Naive thymus-derived CD4-positive, alpha-beta T cell (primary cell): Measurements from ENCODE around the gene GATM. TPM values are rescaled to one million over a fixed set of nuclear protein-coding genes. Genes with fewer than 3 reads are reported as not detected.

Experiments
- ATAC-seq: fragments of 150-1000 bp; cut with Tn5 transposase; 2 replicates; pipeline ENCODE4 v1.10.0; 2021; ENCODE audit warnings: mild to moderate bottlenecking, moderate library complexity
- CTCF ChIA-PET: fragments of 350-600 bp; sonication (Branson Sonifier 250); formaldehyde crosslinking; loops from one replicate; lab custom pipeline; 2021; ENCODE audit warnings: antibody characterized with exemption; lab: Charles Lee
- POLR2A ChIA-PET: fragments of 350-600 bp; sonication (Branson Sonifier 250); formaldehyde crosslinking; loops from one replicate; lab custom pipeline; 2021; ENCODE audit warnings: antibody characterized with exemption, inconsistent platforms; lab: Charles Lee
- DNase-seq, 9 donors: peaks; one replicate each; pipeline versions ENCODE4 v3.0.0 to v3.0.0-alpha.2; 2020 to 2022; ENCODE audit warnings: mixed read lengths in 1 of 9
- H3K27ac ChIP-seq: one replicate; pipeline ENCODE4 v1.7.0; 2013; ENCODE audit warnings: mild to moderate bottlenecking, low read depth, low read length, moderate library complexity
- H3K27me3 ChIP-seq, 2 donors: one replicate each; pipeline ENCODE4 v1.7.0; 2013; ENCODE audit warnings: low read length in 2 of 2, mild to moderate bottlenecking in 2 of 2, moderate library complexity in 2 of 2; ENCODE audit not compliant: control insufficient read depth in 2 of 2, insufficient read depth in 2 of 2
- H3K36me3 ChIP-seq, 3 experiments: 1 replicate in 2 of 3; 2 replicates in 1 of 3; pipeline ENCODE4 v1.7.0; 2013; ENCODE audit warnings: low read length in 3 of 3, mild to moderate bottlenecking in 3 of 3, moderate library complexity in 1 of 3; ENCODE audit not compliant: insufficient read depth in 3 of 3, control insufficient read depth in 2 of 3
- H3K4me1 ChIP-seq, 2 donors: one replicate each; pipeline ENCODE4 v1.7.0; 2013; ENCODE audit warnings: low read length in 2 of 2, mild to moderate bottlenecking in 2 of 2, moderate library complexity in 1 of 2; ENCODE audit not compliant: control insufficient read depth in 2 of 2, insufficient read depth in 2 of 2
- H3K4me3 ChIP-seq: 2 replicates; pipeline ENCODE4 v1.7.0; 2013; ENCODE audit warnings: mild to moderate bottlenecking, low read length
- H3K9me3 ChIP-seq, 3 experiments: 1 replicate in 2 of 3; 2 replicates in 1 of 3; pipeline ENCODE4 v1.7.0; 2013; ENCODE audit warnings: low read length in 3 of 3; ENCODE audit not compliant: control insufficient read depth in 2 of 3
- H3K27ac Mint-ChIP-seq, 9 donors: one replicate each; pipeline ENCODE4 v1.8.0; 2020 to 2022; ENCODE audit warnings: mixed read lengths in 9 of 9, mild to moderate bottlenecking in 8 of 9, moderate library complexity in 5 of 9, inconsistent platforms in 2 of 9
- H3K27me3 Mint-ChIP-seq, 5 donors: one replicate each; pipeline ENCODE4 v1.8.0; 2021 to 2022; ENCODE audit warnings: mixed read lengths in 5 of 5, mild to moderate bottlenecking in 1 of 5
- H3K36me3 Mint-ChIP-seq, 5 donors: one replicate each; pipeline ENCODE4 v1.8.0; 2020 to 2022; ENCODE audit warnings: mixed read lengths in 5 of 5, mild to moderate bottlenecking in 3 of 5, inconsistent platforms in 1 of 5
- H3K4me1 Mint-ChIP-seq, 7 donors: one replicate each; pipeline ENCODE4 v1.8.0; 2020 to 2022; ENCODE audit warnings: mixed read lengths in 7 of 7, mild to moderate bottlenecking in 3 of 7, inconsistent platforms in 1 of 7
- H3K4me3 Mint-ChIP-seq, 10 donors: one replicate each; pipeline ENCODE4 v1.8.0; 2020 to 2022; ENCODE audit warnings: mild to moderate bottlenecking in 10 of 10, mixed read lengths in 10 of 10, moderate library complexity in 6 of 10, inconsistent platforms in 2 of 10
- H3K9me3 Mint-ChIP-seq, 11 donors: one replicate each; pipeline ENCODE4 v1.8.0; 2020 to 2022; ENCODE audit warnings: mixed read lengths in 11 of 11, mild to moderate bottlenecking in 4 of 11, inconsistent platforms in 1 of 11, moderate library complexity in 1 of 11
- intact Hi-C, 2 donors: fragments of 100-400 bp; cut with micrococcal nuclease; formaldehyde crosslinking; loops; one replicate each; pipeline ENCODE4 v1.15.1; 2023
- polyA plus RNA-seq, 2 donors: library from polyadenylated mRNA; unstranded; fragments of 300-500 nt; fragmentation: Illumina TruSeq; gene quantifications; one replicate each; pipeline ENCODE4 v1.2.3, GENCODE V29; 2021
- total RNA-seq, 6 experiments: library from RNA in 5 of 6; stranded (reverse) in 5 of 6; gene quantifications; 1 replicate in 5 of 6; 2 replicates in 1 of 6; pipeline ENCODE4 v1.2.3 and lab custom pipeline; 2021 to 2026

GATM gene
- total and polyA plus RNA-seq, 7 experiments from 2014 or later, result 0.14 to 2.4 (median 1.1) TPM; not detected in 1

DNA sequence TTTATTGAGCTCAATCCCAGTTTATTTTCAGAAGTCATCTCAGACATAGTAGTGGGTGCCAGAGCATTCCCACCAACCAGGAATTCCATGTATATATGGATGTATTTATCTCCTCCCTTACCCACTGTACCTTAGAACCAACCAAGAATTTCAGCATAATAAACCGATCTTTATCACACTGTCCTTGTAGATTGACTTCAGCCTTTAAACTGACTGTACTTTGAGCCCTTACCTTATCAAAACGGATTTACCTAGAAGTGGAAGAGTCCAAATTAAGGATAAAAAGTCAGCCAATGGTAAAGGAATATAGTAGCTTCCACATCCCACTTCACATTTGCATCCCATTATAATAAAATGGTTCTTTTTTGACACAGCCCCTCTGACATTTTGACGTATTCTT, 37.9 kb downstream of the GATM start:
- intact Hi-C loops, result no loop called here
- Mint-ChIP-seq H3K4me1 (peaks cover 0 to 11% (median 9%) of the 10 kb centered on the region in 7 donors), H3K9me3 (peaks cover 0 to 5% (median 0%) of the 10 kb centered on the region in 11 donors), H3K27me3 (peaks cover 5 to 8% (median 8%) of the 10 kb centered on the region in 5 donors), H3K36me3 (no peaks in the 10 kb centered on the region), H3K4me3 (no peak overlapping the region), H3K27ac (no peak overlapping the region)
- no peak overlapping the region for H3K4me3 ChIP-seq
- no peak for DNase-seq
- H3K9me3 ChIP-seq, result no peaks in the 10 kb centered on the region
- ATAC-seq, result no peak
- CTCF ChIA-PET, result no interaction called here
- no peak overlapping the region for H3K27ac ChIP-seq
- POLR2A ChIA-PET, result interaction anchor here (1.2 kb wide), 1 partner anchor 10 kb away, joined by 3 read pairs; no protein-coding TSS in a partner anchor
- H3K4me1 ChIP-seq, result peaks cover 0 to 4% of the 10 kb centered on the region in 2 donors
- H3K27me3 ChIP-seq, result no peaks in the 10 kb centered on the region
- H3K36me3 ChIP-seq, result no peaks in the 10 kb centered on the region

DNA sequence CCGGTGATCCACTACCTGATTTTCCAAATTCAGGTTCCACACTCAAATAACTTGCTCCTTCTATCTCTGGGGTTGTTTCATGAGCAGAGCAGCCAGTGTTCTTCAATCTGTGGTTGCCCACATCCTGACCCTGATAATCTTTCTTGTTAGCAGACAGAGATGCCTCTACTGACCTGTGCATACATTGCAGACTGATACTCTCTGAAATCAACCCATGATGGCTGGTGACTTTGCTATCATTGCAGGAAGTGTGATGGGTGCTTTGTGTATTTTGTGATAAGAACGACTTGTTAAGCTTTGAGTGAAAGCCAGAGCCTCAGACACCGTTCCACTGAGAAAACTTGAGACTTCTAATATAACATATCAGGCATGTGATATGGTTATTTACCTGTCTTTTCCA, 39.9 kb downstream of the GATM start:
- H3K27ac Mint-ChIP-seq, result no peak overlapping the region
- peaks cover 0 to 15% (median 11%) of the 10 kb centered on the region in 7 donors for H3K4me1 Mint-ChIP-seq
- Histone ChIP-seq H3K9me3 (no peaks in the 10 kb centered on the region), H3K27ac (no peak overlapping the region), H3K4me3 (no peak overlapping the region), H3K27me3 (no peaks in the 10 kb centered on the region), H3K4me1 (peaks cover 0 to 4% of the 10 kb centered on the region in 2 donors), H3K36me3 (no peaks in the 10 kb centered on the region)
- ATAC-seq, result peak; percentile 66
- H3K4me3 Mint-ChIP-seq, result peak overlapping the region in 1 of 10 donors; percentile 17
- CTCF ChIA-PET, result no interaction called here
- H3K9me3 Mint-ChIP-seq, result peaks cover 0 to 5% (median 0%) of the 10 kb centered on the region in 11 donors
- intact Hi-C loops, result no loop called here
- H3K36me3 Mint-ChIP-seq, result no peaks in the 10 kb centered on the region
- POLR2A ChIA-PET, result no interaction called here
- H3K27me3 Mint-ChIP-seq, result peaks cover 5 to 8% (median 8%) of the 10 kb centered on the region in 5 donors
- DNase-seq, result peak in 5 of 9 donors; percentile 2 to 24 (median 4)

DNA sequence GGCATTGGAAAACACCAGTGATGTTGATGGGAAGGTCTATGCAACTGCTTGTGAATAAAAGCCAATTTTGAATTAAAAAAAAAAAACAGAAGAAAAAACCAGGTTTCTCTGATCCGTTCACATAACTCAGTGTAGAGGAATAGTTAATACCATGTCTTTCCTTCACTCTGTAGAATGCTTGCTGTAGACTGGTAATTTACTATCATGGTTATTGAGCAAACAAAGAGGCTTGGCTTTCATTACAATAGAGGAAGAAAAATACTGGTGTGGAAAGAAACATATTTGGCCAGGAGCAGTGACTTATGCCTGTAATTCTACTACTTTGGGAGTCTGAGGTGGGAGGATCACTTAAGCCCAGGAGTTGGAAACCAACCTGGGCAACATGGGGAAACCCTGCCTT, 41.1 kb downstream of the GATM start:
- DNase-seq (no peak), ATAC-seq (no peak)
- intact Hi-C loops, result no loop called here
- no peak overlapping the region for H3K4me3 ChIP-seq
- no peaks in the 10 kb centered on the region for H3K36me3 Mint-ChIP-seq
- H3K27me3 ChIP-seq, result no peaks in the 10 kb centered on the region
- no peak overlapping the region for H3K27ac Mint-ChIP-seq
- H3K27ac ChIP-seq, result no peak overlapping the region
- H3K27me3 Mint-ChIP-seq, result peaks cover under 1 to 8% (median 5%) of the 10 kb centered on the region in 5 donors
- H3K4me1 ChIP-seq, result peaks cover 0 to 4% of the 10 kb centered on the region in 2 donors
- peak overlapping the region in 1 of 10 donors; percentile 12 for H3K4me3 Mint-ChIP-seq
- peaks cover 0 to 5% (median 0%) of the 10 kb centered on the region in 11 donors for H3K9me3 Mint-ChIP-seq
- CTCF ChIA-PET, result no interaction called here
- peaks cover 0 to 15% (median 11%) of the 10 kb centered on the region in 7 donors for H3K4me1 Mint-ChIP-seq
- POLR2A ChIA-PET, result no interaction called here
- H3K9me3 ChIP-seq, result no peaks in the 10 kb centered on the region
- H3K36me3 ChIP-seq, result no peaks in the 10 kb centered on the region

DNA sequence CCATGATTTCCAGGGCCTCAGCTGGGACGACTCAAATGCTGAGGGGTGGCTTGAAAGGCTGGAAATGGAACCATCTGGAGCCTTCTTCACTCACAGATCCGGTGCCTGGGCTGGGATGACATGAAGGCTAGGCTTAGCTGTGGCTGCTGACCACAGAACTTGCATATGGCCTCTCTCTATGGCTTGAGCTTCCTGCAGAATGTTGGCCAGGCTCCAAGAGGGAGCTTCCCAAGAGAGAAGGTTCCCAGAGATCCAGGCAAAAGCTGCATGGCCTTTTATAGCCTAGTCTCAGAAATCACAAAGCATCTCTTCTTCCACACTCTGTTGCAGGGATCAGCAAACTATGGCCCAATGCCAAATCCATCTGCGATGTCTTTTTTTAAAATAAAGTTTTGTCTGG, 44.8 kb downstream of the GATM start:
- Mint-ChIP-seq H3K36me3 (no peaks in the 10 kb centered on the region), H3K4me1 (peaks cover 0 to 11% (median 9%) of the 10 kb centered on the region in 7 donors), H3K27me3 (peaks cover 0 to 9% (median 0%) of the 10 kb centered on the region in 5 donors), H3K4me3 (no peak overlapping the region), H3K27ac (no peak overlapping the region), H3K9me3 (peaks cover 0 to 5% (median 0%) of the 10 kb centered on the region in 11 donors)
- ChIA-PET CTCF (no interaction called here), POLR2A (no interaction called here)
- no peak overlapping the region for H3K4me3 ChIP-seq
- no peak for DNase-seq
- no peak overlapping the region for H3K27ac ChIP-seq
- no peaks in the 10 kb centered on the region for H3K9me3 ChIP-seq
- ATAC-seq, result no peak
- no peaks in the 10 kb centered on the region for H3K36me3 ChIP-seq
- peaks cover 0 to 1% of the 10 kb centered on the region in 2 donors for H3K4me1 ChIP-seq
- no peaks in the 10 kb centered on the region for H3K27me3 ChIP-seq
- intact Hi-C loops, result no loop called here

DNA sequence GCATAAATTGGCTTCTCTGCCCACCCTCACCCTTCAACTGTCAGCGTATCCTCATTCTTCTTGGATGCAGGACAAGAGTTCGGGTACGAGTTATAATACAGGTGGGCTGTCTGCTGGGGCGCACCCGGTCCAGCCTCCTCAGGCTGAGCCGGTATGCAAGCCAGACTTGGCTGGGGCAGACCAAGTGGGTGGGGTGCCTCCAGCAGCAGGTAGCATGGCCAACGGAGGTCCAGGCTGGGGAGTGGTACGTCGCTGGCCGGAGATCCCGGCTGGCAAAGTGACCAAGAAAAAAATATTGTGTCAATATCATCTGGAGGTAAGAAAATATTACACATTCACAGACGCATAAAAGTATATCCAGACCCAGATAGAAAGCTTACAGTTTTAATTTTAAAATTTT, 45.6 kb downstream of the GATM start:
- H3K4me1 ChIP-seq, result no peaks in the 10 kb centered on the region
- H3K4me3 ChIP-seq, result no peak overlapping the region
- H3K4me1 Mint-ChIP-seq, result peaks cover 0 to 8% (median 4%) of the 10 kb centered on the region in 7 donors
- peaks cover 0 to 4% (median 0%) of the 10 kb centered on the region in 5 donors for H3K36me3 Mint-ChIP-seq
- intact Hi-C loops, result no loop called here
- H3K9me3 ChIP-seq, result no peaks in the 10 kb centered on the region
- no peak overlapping the region for H3K27ac ChIP-seq
- H3K27me3 Mint-ChIP-seq, result peaks cover 4 to 14% (median 6%) of the 10 kb centered on the region in 5 donors
- no peaks in the 10 kb centered on the region for H3K9me3 Mint-ChIP-seq
- no peaks in the 10 kb centered on the region for H3K27me3 ChIP-seq
- ATAC-seq (no peak), DNase-seq (no peak)
- H3K4me3 Mint-ChIP-seq, result no peak overlapping the region
- ChIA-PET POLR2A (no interaction called here), CTCF (no interaction called here)
- no peak overlapping the region for H3K27ac Mint-ChIP-seq
- H3K36me3 ChIP-seq, result no peaks in the 10 kb centered on the region

- ChIA-PET POLR2A (no interaction called here), CTCF (no interaction called here)
- H3K36me3 ChIP-seq, result no peaks in the 10 kb centered on the region
- H3K9me3 Mint-ChIP-seq, result no peaks in the 10 kb centered on the region
- no peak overlapping the region for H3K27ac Mint-ChIP-seq
- H3K9me3 ChIP-seq, result no peaks in the 10 kb centered on the region
- no peak overlapping the region for H3K4me3 ChIP-seq
- intact Hi-C loops, result no loop called here
- no peak for DNase-seq
- H3K4me1 Mint-ChIP-seq, result peaks cover 0 to 5% (median 4%) of the 10 kb centered on the region in 7 donors
- ATAC-seq, result no peak
- no peaks in the 10 kb centered on the region for H3K27me3 ChIP-seq
- H3K27me3 Mint-ChIP-seq, result peaks cover 7 to 18% (median 12%) of the 10 kb centered on the region in 5 donors
- H3K36me3 Mint-ChIP-seq, result peaks cover 0 to 4% (median 0%) of the 10 kb centered on the region in 5 donors
- H3K27ac ChIP-seq, result no peak overlapping the region
- no peaks in the 10 kb centered on the region for H3K4me1 ChIP-seq
- no peak overlapping the region for H3K4me3 Mint-ChIP-seq
Measured at GRCh38 chr15:45331972-45332371, 46.4 kb downstream of the GATM start.

DNA sequence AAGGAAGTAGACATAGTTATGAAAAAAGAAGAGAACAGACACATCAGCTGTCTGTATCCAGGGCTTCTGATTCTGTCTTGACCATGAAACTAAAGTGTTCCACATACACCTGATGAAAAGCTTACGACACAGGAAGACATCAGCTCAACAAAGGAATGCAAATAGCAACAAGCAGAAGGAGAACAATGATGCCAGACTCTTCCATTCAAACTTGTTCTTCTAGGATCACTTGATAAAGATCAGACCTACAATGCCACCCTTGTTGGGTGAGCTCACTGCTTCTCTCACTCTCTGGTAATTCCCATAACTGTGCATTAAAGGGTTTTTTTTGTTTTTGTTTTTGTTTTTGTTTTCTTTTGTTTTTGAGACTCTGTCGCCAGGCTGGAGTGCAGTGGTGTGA, 49.7 kb downstream of the GATM start:
- peaks cover 14 to 27% (median 24%) of the 10 kb centered on the region in 5 donors for H3K27me3 Mint-ChIP-seq
- H3K9me3 ChIP-seq, result no peaks in the 10 kb centered on the region
- no peak overlapping the region for H3K4me3 Mint-ChIP-seq
- H3K4me1 ChIP-seq, result no peaks in the 10 kb centered on the region
- no peak overlapping the region for H3K27ac Mint-ChIP-seq
- no peak overlapping the region for H3K4me3 ChIP-seq
- ChIA-PET POLR2A (no interaction called here), CTCF (no interaction called here)
- no peaks in the 10 kb centered on the region for H3K27me3 ChIP-seq
- H3K36me3 Mint-ChIP-seq, result peaks cover 0 to 4% (median 0%) of the 10 kb centered on the region in 5 donors
- no peak overlapping the region for H3K27ac ChIP-seq
- H3K9me3 Mint-ChIP-seq, result no peaks in the 10 kb centered on the region
- DNase-seq, result no peak
- H3K36me3 ChIP-seq, result no peaks in the 10 kb centered on the region
- H3K4me1 Mint-ChIP-seq, result no peaks in the 10 kb centered on the region
- intact Hi-C loops, result no loop called here
- ATAC-seq, result no peak
